NCI-H2227 (cell line): ENCODE measurements around the gene RRP8.

Experiments
- DNase-seq: peaks from one replicate; lab custom pipeline; 2025; ENCODE audit not compliant: unreplicated experiment; lab: John Stamatoyannopoulos, UW

RRP8 gene

DNA sequence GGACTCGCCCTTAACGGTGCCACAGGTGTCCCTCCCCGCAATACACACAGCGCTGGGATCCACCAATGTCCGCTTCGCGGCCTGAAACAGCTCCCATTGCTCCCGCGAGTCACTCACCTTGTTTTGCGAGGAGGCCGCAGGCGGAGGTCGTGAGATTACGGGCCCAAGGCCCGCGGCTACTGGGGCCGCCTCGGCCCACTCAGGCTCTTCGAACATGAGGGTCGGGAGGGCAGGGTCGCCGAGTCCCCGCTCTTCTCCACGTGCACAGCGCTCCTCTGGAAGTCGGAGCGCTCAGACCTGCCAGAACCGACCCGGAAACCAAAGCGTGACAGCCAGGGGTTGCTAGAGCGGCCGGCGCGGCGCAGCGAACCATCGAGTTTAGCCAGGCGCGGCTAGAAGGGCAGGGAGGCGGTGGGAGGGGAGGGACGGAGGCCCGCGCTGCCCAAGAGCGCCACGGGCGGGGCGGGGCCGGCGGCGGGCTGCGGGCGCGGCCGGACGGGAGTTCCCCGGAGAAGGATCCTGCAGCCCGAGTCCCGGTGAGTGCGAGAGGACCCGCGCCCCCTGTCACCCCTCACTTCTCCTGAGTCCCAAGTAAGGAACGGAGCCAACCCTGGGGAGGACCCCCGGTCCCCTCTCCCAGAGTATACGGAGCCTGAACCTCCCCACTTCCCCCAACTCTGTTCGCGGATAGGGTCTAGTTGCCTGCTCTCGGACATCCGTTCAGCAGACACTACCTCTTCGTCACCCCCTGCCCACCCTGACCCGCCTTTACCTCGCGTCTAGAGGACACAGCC lies at the start of gene RRP8, which contains the start of gene ILK:
TSS of gene RRP8 (minus strand) at position 330 of the 794 bp plus-strand sequence. CDS start at position 216, 114 bp downstream.
TSS of gene ILK (plus strand) at position 488 of the 794 bp plus-strand sequence. CDS start 498 bp downstream, outside the sequence.
- DNase-seq = peak; percentile 96

- DNase-seq = no peak
Observed at GRCh38 chr11:6653097-6653496, 49.7 kb upstream of the RRP8 start.

- no peak for DNase-seq
Observed at GRCh38 chr11:6652182-6652581, 48.8 kb upstream of the RRP8 start.

- no peak for DNase-seq
Observed at GRCh38 chr11:6650980-6651379, 47.6 kb upstream of the RRP8 start.

- DNase-seq = no peak
Observed at GRCh38 chr11:6650104-6650503, 46.7 kb upstream of the RRP8 start.

GRCh38 chr11:6648501-6648900 lies 45.1 kb upstream of the RRP8 start:
- DNase-seq = no peak

- DNase-seq = no peak
Observed at GRCh38 chr11:6647836-6648235, 44.4 kb upstream of the RRP8 start.

GRCh38 chr11:6646918-6647679 lies 43.7 kb upstream of the RRP8 start:
- DNase-seq = no peak

DNA sequence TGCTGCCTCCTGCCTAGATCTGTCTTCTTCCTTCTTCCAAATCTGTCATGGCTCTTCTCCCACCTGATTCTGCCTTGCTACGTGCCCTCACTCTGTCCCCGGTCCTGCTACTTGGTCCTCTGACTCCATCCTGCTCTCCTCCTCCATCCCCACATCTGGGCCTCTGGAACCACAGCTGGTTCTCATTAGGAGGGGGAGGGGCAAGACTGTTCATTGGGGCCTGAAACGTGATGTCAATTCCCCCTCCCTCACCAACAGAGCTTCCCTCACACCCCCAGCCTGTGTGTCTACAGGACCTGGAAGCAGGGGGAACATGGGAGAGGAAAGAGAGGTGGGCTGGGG lies 43.1 kb upstream of the RRP8 start:
- DNase-seq = no peak

GRCh38 chr11:6646071-6646470 lies 42.7 kb upstream of the RRP8 start:
- DNase-seq = no peak

- DNase-seq = no peak
Observed at GRCh38 chr11:6642957-6643356, 39.5 kb upstream of the RRP8 start.

DNA sequence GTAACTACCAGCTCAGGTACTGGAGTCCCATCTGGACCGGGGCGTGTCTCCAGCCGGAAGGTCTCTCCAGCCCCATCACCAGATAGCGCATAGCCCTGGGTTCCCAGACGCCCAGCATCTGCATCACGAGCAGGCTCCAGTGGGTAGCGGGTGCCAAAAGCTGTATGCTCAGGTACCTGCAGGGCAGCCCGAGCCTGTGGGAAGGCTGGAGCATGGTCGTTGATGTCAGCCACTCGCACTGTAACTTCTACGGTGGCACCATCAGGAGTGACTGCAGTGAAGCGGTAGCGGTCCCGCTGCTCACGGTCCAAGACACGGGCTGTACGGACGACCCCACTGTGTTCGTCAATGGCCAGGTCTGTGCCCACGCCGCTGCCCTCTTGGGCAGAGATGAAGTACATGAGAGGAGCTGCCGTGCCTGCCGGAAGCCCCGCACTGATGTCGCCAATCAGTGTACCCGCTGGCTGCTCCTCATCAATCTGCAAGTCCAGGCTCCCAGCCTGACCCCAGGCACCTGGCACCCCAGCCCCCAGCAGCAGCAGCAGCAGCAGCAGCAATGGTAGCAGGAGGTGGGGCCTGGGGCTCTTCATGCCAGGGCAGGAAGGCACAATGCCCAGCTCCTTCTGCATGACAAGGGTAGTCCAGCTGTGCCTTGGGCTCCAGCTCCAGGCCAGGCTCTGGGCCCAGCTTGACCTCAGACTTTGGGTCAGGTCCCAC lies 37.7 kb upstream of the RRP8 start:
- DNase-seq = no peak

DNA sequence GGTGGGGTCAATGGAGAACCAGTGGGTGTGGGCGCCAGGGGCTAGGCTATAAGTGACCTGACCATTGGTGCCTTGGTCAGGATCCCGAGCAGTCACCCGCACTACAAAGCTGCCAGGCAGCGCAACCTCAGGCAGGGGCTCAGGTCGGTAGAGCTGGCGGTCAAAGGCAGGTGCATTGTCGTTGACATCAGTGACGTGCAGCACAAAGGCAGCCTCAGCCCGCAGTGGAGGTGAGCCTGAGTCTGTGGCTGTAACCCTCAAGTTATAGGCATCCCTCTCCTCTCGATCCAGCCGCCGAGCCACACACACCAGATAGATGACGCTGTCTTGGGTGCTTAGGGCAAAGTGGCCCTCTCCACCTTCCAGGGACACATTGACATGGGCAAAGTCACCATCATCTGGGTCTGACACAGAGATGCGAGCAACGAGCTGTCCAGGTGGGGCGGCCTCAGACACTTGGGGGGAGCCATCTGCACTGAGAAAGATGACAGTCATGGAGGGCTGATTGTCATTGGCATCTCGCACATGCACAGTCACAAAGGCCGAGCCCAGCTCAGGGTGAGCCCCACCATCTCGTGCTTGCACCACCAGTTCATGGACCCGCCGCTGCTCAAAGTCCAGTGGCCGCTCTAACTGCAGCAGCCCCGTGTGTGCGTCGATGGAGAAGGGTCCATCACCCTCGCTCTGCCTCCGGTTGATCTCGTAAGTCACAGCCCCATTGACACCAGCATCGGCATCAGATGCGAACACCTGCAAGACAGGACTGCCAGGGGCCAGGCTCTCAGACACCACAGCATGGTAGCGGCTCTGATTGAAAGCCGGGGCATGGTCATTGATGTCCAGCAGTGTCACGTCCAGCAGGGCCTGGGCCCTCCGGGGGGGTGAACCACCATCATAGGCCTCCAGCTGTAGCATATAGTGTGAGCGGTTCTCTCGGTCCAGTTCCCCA lies 36.9 kb upstream of the RRP8 start:
- DNase-seq = no peak

DNA sequence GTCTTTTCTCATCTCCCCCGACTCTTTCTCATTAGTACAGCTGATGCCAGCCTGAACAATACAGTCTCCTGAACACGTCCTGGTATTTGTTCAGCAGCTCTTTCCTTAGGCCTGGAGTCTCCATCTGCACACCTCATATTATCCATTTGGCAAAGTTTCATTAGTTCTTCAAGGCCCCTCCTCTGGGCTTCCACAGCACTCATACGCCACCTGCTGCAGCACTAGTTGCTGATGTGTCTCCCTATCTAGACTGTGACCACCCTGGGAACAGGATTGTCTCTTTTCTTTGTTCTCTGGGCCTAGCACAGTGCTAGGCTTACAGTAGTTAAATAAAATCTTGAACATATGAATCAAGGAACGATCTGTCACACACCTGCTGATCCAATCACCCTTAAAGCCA lies 35.0 kb upstream of the RRP8 start:
- no peak for DNase-seq

GRCh38 chr11:6637871-6638270 lies 34.5 kb upstream of the RRP8 start:
- no peak for DNase-seq

DNA sequence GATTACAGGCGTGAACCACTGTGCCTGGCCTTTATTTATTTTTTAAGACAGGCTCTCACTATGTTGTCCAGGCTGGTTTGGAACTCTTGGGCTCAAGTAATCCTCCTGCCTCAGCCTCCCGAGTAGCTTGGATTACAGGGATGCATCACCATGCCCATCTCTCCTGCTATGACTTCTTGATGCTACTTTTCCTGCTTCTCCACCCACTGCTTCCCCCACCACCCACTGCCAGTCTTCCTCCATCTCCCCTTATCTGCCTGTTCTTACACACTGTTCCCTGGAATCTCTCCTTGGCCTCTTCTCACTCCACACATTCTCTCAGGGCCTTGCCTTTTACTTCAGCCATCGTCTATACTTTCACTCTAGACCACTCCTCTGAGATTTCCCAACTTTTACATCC lies 33.1 kb upstream of the RRP8 start:
- no peak for DNase-seq

DNA sequence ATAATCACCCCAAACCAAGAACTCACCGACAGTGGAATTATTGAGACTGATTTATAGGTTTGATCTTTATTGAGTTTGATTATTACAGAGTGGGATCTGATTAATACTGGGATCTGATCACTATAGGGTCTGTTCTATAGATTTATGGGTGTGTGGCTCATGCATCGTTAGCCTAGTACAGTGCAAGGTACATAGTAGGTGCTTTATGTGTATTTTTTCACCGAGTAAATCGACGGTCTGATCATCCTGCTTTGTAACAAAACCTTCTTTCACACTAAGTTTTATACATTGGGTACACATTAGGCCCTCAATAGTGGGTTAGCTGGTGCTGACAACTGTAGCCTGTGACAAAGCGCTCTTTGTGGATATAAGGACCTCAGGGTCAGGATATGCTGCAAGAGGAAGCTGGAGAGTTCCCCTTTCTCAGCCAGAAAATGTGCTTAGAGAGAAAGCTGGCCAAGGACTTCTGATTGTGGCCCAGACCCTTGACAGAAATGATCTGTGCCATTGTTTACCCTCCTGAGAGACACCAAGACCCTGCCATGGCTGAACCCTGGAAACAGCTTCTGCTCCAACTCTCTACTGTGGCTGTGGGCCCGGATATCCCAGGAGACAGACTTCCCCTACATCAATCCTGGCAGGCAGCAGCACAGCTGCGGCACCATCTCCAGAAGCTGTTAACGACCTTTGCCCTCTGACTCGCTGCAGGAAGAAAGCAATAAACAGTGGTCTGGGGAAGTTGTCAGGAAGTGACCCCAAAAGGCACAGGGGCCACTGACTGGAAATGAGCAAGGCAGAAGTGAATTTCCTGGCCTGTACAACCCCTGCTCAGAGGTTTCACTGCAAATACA lies 31.9 kb upstream of the RRP8 start:
- no peak for DNase-seq

GRCh38 chr11:6634534-6634933 lies 31.1 kb upstream of the RRP8 start:
- DNase-seq = no peak
